Nephron (organoid): Measurements from ENCODE around the gene TWIST1.

Source experiments
- H3K27ac Mint-ChIP-seq, 3 experiments: 2 replicates each; pipeline ENCODE4 v1.8.0; 2020; ENCODE audit warnings: mixed read lengths in 3 of 3, mild to moderate bottlenecking in 2 of 3, moderate library complexity in 1 of 3
- H3K27me3 Mint-ChIP-seq: 2 replicates; pipeline ENCODE4 v1.8.0; 2021; ENCODE audit warnings: low read depth, mild to moderate bottlenecking, moderate library complexity, mixed read lengths
- H3K36me3 Mint-ChIP-seq: 2 replicates; pipeline ENCODE4 v1.8.0; 2020; ENCODE audit warnings: low read depth, mixed read lengths
- H3K4me1 Mint-ChIP-seq: 2 replicates; pipeline ENCODE4 v1.8.0; 2020; ENCODE audit warnings: mixed read lengths
- H3K4me3 Mint-ChIP-seq, 3 experiments: 2 replicates each; pipeline ENCODE4 v1.8.0; 2020; ENCODE audit warnings: mild to moderate bottlenecking in 3 of 3, mixed read lengths in 3 of 3, moderate library complexity in 2 of 3
- H3K9me3 Mint-ChIP-seq: 2 replicates; pipeline ENCODE4 v1.8.0; 2020; ENCODE audit warnings: mixed read lengths
- TF ChIP-seq, protein P1 (sequence below), 3 experiments: fragments of 200-600 bp; sonication (generic); IDR thresholded peaks; one replicate each; pipeline ENCODE4 v1.5.0; 2021; ENCODE audit warnings: antibody characterized with exemption in 3 of 3; ENCODE audit not compliant: unreplicated experiment in 3 of 3

Gene TWIST1

DNA sequence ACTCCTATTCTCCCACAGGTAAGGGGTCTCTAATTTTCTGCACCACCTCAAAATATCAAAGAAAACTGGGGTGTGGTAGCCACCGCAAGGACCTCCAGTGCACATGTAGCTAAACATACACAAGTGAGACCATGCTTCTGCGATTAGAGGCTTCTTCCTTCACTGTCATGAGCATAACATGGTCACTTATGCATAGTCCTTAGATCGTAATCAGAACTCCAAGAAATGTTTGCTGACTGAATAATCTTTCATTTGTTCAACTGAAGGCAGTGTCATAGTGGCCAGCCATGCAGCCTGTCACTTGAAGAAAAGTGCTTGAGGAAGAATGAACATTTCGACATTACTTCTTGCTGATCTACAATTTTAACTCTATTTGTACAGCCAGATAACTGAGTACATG lies 14.6 kb downstream of the TWIST1 start:
- TF ChIP-seq, protein P1, sequence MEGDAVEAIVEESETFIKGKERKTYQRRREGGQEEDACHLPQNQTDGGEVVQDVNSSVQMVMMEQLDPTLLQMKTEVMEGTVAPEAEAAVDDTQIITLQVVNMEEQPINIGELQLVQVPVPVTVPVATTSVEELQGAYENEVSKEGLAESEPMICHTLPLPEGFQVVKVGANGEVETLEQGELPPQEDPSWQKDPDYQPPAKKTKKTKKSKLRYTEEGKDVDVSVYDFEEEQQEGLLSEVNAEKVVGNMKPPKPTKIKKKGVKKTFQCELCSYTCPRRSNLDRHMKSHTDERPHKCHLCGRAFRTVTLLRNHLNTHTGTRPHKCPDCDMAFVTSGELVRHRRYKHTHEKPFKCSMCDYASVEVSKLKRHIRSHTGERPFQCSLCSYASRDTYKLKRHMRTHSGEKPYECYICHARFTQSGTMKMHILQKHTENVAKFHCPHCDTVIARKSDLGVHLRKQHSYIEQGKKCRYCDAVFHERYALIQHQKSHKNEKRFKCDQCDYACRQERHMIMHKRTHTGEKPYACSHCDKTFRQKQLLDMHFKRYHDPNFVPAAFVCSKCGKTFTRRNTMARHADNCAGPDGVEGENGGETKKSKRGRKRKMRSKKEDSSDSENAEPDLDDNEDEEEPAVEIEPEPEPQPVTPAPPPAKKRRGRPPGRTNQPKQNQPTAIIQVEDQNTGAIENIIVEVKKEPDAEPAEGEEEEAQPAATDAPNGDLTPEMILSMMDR (IDR thresholded peaks at IDR 0.05; ENCODE audit: unreplicated experiment in 3 of 3) = no peak
- H3K4me1 Mint-ChIP-seq = peaks cover 24% of the 10 kb centered on the region
- no peaks in the 10 kb centered on the region for H3K9me3 Mint-ChIP-seq
- H3K27ac Mint-ChIP-seq = no peak overlapping the region
- H3K27me3 Mint-ChIP-seq = peaks cover 57% of the 10 kb centered on the region
- H3K36me3 Mint-ChIP-seq = no peaks in the 10 kb centered on the region
- H3K4me3 Mint-ChIP-seq = no peak overlapping the region

DNA sequence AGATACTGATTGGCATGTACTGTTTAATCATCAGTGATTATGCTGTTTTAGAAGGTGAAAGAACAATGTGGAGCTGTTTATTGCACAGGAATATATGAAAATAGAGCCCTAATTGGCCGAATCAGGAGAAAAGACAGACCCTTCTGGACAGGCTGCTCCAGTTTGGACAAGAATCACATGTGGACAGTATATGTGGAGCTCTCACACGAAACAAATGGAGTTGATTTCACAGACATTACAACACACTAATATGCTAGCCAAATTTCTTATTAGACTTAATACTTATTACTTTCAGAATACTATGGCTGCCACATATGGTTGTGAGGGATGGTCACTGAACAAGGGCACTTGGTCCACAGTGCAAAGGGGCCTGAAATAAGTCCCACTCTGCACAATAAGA lies 15.5 kb downstream of the TWIST1 start:
- no peaks in the 10 kb centered on the region for H3K36me3 Mint-ChIP-seq
- TF ChIP-seq, protein P1 (IDR thresholded peaks at IDR 0.05; ENCODE audit: unreplicated experiment in 3 of 3) = no peak
- H3K27ac Mint-ChIP-seq = no peak overlapping the region
- H3K4me1 Mint-ChIP-seq = peaks cover 14% of the 10 kb centered on the region
- no peaks in the 10 kb centered on the region for H3K9me3 Mint-ChIP-seq
- H3K27me3 Mint-ChIP-seq = peaks cover 48% of the 10 kb centered on the region
- no peak overlapping the region for H3K4me3 Mint-ChIP-seq

DNA sequence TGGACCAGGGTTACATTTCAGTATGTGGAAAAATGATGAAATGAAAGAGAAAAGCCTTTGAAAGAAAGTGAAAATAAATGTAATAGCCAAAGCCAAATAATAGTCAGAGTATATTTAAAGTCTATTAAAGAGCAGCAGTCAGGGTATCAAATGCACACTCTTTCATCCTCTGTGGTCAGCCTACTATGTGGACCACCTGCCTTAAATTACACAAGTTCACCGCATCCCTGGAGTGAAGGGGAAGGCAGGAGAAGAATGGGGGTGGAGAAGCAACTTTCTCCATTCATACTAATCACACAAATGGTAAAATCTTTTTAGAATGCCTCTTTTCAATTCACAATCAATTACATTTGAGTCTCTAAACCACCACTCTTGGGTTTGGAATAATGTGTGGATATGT lies 16.0 kb downstream of the TWIST1 start:
- H3K27ac Mint-ChIP-seq = no peak overlapping the region
- H3K9me3 Mint-ChIP-seq = no peaks in the 10 kb centered on the region
- H3K4me3 Mint-ChIP-seq = no peak overlapping the region
- H3K36me3 Mint-ChIP-seq = no peaks in the 10 kb centered on the region
- peaks cover 43% of the 10 kb centered on the region for H3K27me3 Mint-ChIP-seq
- H3K4me1 Mint-ChIP-seq = peaks cover 10% of the 10 kb centered on the region
- TF ChIP-seq, protein P1 (IDR thresholded peaks at IDR 0.05; ENCODE audit: unreplicated experiment in 3 of 3) = no peak

DNA sequence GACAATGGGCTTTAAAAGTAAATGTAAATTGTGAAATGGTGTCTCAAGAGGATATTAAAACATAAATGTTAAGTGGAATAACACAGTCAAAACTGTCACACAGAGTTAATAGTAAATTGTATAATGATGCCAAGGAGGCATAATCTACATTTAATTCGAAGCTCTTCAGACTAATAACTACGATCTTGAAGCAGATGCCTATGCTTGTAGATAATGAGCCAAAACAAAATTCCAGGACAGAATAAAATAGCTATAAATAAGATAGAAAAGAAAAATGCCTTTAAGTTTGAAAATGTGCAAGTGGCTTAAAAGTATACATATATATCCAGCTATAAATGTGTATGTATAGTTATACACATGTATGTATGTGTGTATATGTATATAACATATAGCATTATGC lies 17.5 kb downstream of the TWIST1 start:
- H3K4me3 Mint-ChIP-seq = no peak overlapping the region
- TF ChIP-seq, protein P1 (IDR thresholded peaks at IDR 0.05; ENCODE audit: unreplicated experiment in 3 of 3) = no peak
- H3K36me3 Mint-ChIP-seq = no peaks in the 10 kb centered on the region
- H3K9me3 Mint-ChIP-seq = no peaks in the 10 kb centered on the region
- peaks cover 28% of the 10 kb centered on the region for H3K27me3 Mint-ChIP-seq
- no peaks in the 10 kb centered on the region for H3K4me1 Mint-ChIP-seq
- no peak overlapping the region for H3K27ac Mint-ChIP-seq

DNA sequence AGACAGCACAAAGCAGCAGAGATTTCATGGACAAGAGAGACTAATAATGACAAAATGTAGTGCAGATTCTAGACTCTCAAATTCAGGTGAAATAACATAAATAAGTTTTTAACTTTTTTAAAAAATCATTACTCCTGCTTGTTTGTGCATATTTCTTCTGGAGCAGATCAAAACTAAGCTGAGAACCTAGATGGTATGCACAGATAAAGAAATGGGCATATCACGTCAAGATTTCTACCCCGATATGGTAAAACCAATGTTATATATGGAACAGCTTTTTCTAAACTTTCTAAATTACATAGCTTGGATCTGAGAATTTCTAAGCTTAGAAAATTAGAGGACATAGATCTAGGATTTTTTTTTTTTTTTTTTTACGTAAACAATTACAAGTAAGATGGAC lies 18.2 kb downstream of the TWIST1 start:
- no peaks in the 10 kb centered on the region for H3K36me3 Mint-ChIP-seq
- TF ChIP-seq, protein P1 (IDR thresholded peaks at IDR 0.05; ENCODE audit: unreplicated experiment in 3 of 3) = no peak
- no peaks in the 10 kb centered on the region for H3K4me1 Mint-ChIP-seq
- no peaks in the 10 kb centered on the region for H3K9me3 Mint-ChIP-seq
- peaks cover 20% of the 10 kb centered on the region for H3K27me3 Mint-ChIP-seq
- H3K27ac Mint-ChIP-seq = no peak overlapping the region
- no peak overlapping the region for H3K4me3 Mint-ChIP-seq

DNA sequence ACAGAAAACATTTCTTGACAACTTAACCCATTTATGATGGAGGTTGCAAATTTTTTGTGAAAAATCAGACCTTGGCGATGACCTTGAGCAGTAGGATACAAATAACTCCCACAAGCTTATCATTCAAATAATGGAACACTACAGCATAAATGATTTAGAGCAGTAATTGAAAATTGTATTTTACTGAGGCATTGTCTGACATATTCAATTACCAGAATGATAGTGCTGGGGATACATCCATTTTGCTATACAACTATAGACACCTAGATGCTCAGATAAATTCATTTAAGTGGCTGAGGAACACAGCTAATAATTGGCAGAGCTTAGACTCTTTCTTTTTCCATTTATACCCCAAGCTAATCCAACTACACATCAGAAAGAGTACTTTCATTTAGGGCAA lies 18.9 kb downstream of the TWIST1 start:
- TF ChIP-seq, protein P1 (IDR thresholded peaks at IDR 0.05; ENCODE audit: unreplicated experiment in 3 of 3) = no peak
- Mint-ChIP-seq H3K36me3 (no peaks in the 10 kb centered on the region), H3K4me1 (no peaks in the 10 kb centered on the region), H3K27me3 (peaks cover 16% of the 10 kb centered on the region), H3K9me3 (no peaks in the 10 kb centered on the region), H3K27ac (no peak overlapping the region), H3K4me3 (no peak overlapping the region)
